HCT116 (cell line): ENCODE measurements around the gene OVOL1. TPM values are rescaled to one million over a fixed set of nuclear protein-coding genes. Genes with fewer than 3 reads are reported as not detected.

Experiments used
- ATAC-seq: fragments of 200-7000 bp; cut with Tn5 transposase; 2 replicates; pipeline ENCODE4 v1.9.1; 2020; ENCODE audit warnings: mild to moderate bottlenecking, moderate library complexity
- BruUV-seq: library from RNA; stranded (reverse); fragments of 400-500 nt; replicated peaks from 2 replicates; lab custom pipeline; 2021; lab: Mats Ljungman, UMichigan
- CTCF ChIA-PET: fragments of 300-600 bp; sonication (Branson Sonifier 250); formaldehyde crosslinking; loops from one replicate; lab custom pipeline; 2021; ENCODE audit warnings: antibody characterized with exemption; lab: Charles Lee
- POLR2A ChIA-PET: fragments of 300-600, 350-600 bp; sonication (Branson Sonifier 250); formaldehyde crosslinking; loops from one replicate; lab custom pipeline; 2021; ENCODE audit warnings: antibody characterized with exemption; lab: Charles Lee
- RAD21 ChIA-PET, 2 experiments: fragments of 300-600 bp; sonication (Branson Sonifier 250); formaldehyde crosslinking; loops; one replicate each; lab custom pipeline; 2023; ENCODE audit warnings: low total read pairs in 2 of 2; ENCODE audit not compliant: uncharacterized antibody in 2 of 2, unreplicated experiment in 2 of 2, low non-redundant PET in 1 of 2; lab: Charles Lee
- DNase-seq: peaks from one replicate; pipeline ENCODE4 v3.0.0-alpha.2; 2010; ENCODE audit warnings: low read depth, low spot score
- H2AFZ ChIP-seq: fragments of 200-600 bp; shearing (Covaris generic), sonication (generic); 2 replicates; pipeline ENCODE4 v1.6.1; 2017; ENCODE audit warnings: low read depth, mixed run types, mixed read lengths, antibody characterized with exemption, low read length; ENCODE audit not compliant: poor library complexity, severe bottlenecking
- H3K27ac ChIP-seq: 2 replicates; pipeline ENCODE4 v1.5.1; 2012; ENCODE audit warnings: low read depth, low read length
- H3K27me3 ChIP-seq: fragments of 200-600 bp; sonication (generic); 2 replicates; pipeline ENCODE4 v1.6.1; 2016; ENCODE audit warnings: mixed run types, low read length, mixed read lengths; ENCODE audit not compliant: insufficient read depth
- H3K36me3 ChIP-seq, 2 experiments: fragments of 200-500 bp in 1 of 2; fragments of 200-600 bp in 1 of 2; sonication (Bioruptor generic) in 1 of 2; sonication (generic) in 1 of 2; 2 replicates each; pipeline versions ENCODE4 v1.5.1 to v1.6.1; 2014 to 2016; ENCODE audit warnings: low read length in 2 of 2, inconsistent platforms in 1 of 2, mixed read lengths in 1 of 2, mixed run types in 1 of 2; ENCODE audit not compliant: insufficient read depth in 2 of 2, control insufficient read depth in 1 of 2
- H3K4me1 ChIP-seq, 2 experiments: fragments of 200-600 bp in 1 of 2; sonication (generic) in 1 of 2; 2 replicates each; pipeline versions ENCODE4 v1.5.1 to v1.6.1; 2012 to 2017; ENCODE audit warnings: low read length in 2 of 2, inconsistent platforms in 1 of 2, mild to moderate bottlenecking in 1 of 2, mixed read lengths in 1 of 2, mixed run types in 1 of 2, moderate library complexity in 1 of 2; ENCODE audit not compliant: insufficient read depth in 2 of 2, control insufficient read depth in 1 of 2
- H3K4me2 ChIP-seq: fragments of 200-600 bp; sonication (generic); 2 replicates; pipeline ENCODE4 v1.6.1; 2017; ENCODE audit warnings: mixed run types, low read length, mixed read lengths
- H3K4me3 ChIP-seq, 2 experiments: fragments of 200-600 bp in 1 of 2; sonication (generic) in 1 of 2; replicated peaks in 1 of 2; 2 replicates each; pipeline ENCODE4 v1.5.1; 2011 to 2016; ENCODE audit warnings: low read length in 2 of 2, control low read depth in 1 of 2, low read depth in 1 of 2, mild to moderate bottlenecking in 1 of 2, mixed read lengths in 1 of 2, mixed run types in 1 of 2
- H3K79me2 ChIP-seq: fragments of 200-600 bp; sonication (generic); 2 replicates; pipeline ENCODE4 v1.6.1; 2017; ENCODE audit warnings: mild to moderate bottlenecking, mixed run types, low read length, moderate library complexity, mixed read lengths; ENCODE audit not compliant: insufficient read depth
- H3K9ac ChIP-seq: fragments of 200-600 bp; sonication (generic); 2 replicates; pipeline ENCODE4 v1.6.1; 2016; ENCODE audit warnings: low read length, mixed read lengths
- H3K9me2 ChIP-seq: fragments of 200-600 bp; sonication (generic), shearing (Covaris generic); 2 replicates; pipeline ENCODE4 v1.6.1; 2017; ENCODE audit warnings: mixed run types, mild to moderate bottlenecking, moderate library complexity; ENCODE audit not compliant: insufficient read depth
- H3K9me3 ChIP-seq, 2 experiments: fragments of 200-500 bp in 1 of 2; fragments of 200-600 bp in 1 of 2; sonication (Bioruptor generic) in 1 of 2; sonication (generic) in 1 of 2; 2 replicates each; pipeline ENCODE4 v1.6.1; 2014 to 2017; ENCODE audit warnings: low read length in 2 of 2, mixed read lengths in 2 of 2, inconsistent platforms in 1 of 2, low read depth in 1 of 2, mild to moderate bottlenecking in 1 of 2, mixed run types in 1 of 2, moderate library complexity in 1 of 2; ENCODE audit not compliant: control insufficient read depth in 1 of 2, insufficient read depth in 1 of 2
- H4K20me1 ChIP-seq: fragments of 200-600 bp; sonication (generic), shearing (Covaris generic); 2 replicates; pipeline ENCODE4 v1.6.1; 2017; ENCODE audit warnings: mixed run types, mild to moderate bottlenecking, moderate library complexity; ENCODE audit not compliant: insufficient read depth
- CEBPB ChIP-seq: IDR thresholded peaks from 2 replicates; pipeline ENCODE4 v1.6.1; 2012; ENCODE audit warnings: low read depth
- CTCF ChIP-seq, 3 experiments: fragments of 200-600 bp in 1 of 3; sonication (generic) in 1 of 3; IDR thresholded peaks in 2 of 3; conservative IDR thresholded peaks in 1 of 3; 2 replicates each; pipeline ENCODE4 v1.5.1; 2012 to 2017; ENCODE audit warnings: low read depth in 2 of 3, low read length in 2 of 3, antibody characterized with exemption in 1 of 3, borderline replicate concordance in 1 of 3, control low read depth in 1 of 3, mild to moderate bottlenecking in 1 of 3, mixed read lengths in 1 of 3, mixed run types in 1 of 3, moderate library complexity in 1 of 3; ENCODE audit not compliant: insufficient read depth in 1 of 3
- EZH2 ChIP-seq: fragments of 200-600 bp; sonication (generic); IDR thresholded peaks from 2 replicates; pipeline ENCODE4 v1.6.1; 2017; ENCODE audit warnings: antibody characterized with exemption, mixed run types
- FOSL1 ChIP-seq: IDR thresholded peaks from 2 replicates; pipeline ENCODE4 v1.6.1; 2012; ENCODE audit warnings: low read depth
- JUND ChIP-seq: IDR thresholded peaks from 2 replicates; pipeline ENCODE4 v1.6.1; 2012
- MAX ChIP-seq: IDR thresholded peaks from 2 replicates; pipeline ENCODE4 v1.6.1; 2012
- POLR2AphosphoS5 ChIP-seq: IDR thresholded peaks from 2 replicates; pipeline ENCODE4 v1.6.1; 2011; ENCODE audit warnings: mild to moderate bottlenecking, low read depth, low read length, moderate library complexity
- RAD21 ChIP-seq: IDR thresholded peaks from 2 replicates; pipeline ENCODE4 v1.6.1; 2012; ENCODE audit warnings: low read depth, mild to moderate bottlenecking
- REST ChIP-seq: IDR thresholded peaks from 2 replicates; pipeline ENCODE4 v1.6.1; 2012; ENCODE audit warnings: low read depth
- SIN3A ChIP-seq: IDR thresholded peaks from 2 replicates; pipeline ENCODE4 v1.6.1; 2012; ENCODE audit warnings: low read depth
- SRF ChIP-seq: IDR thresholded peaks from 2 replicates; pipeline ENCODE4 v1.6.1; 2012; ENCODE audit warnings: low read depth
- TCF7L2 ChIP-seq: IDR thresholded peaks from 2 replicates; pipeline ENCODE4 v1.7.0; 2011; ENCODE audit warnings: borderline replicate concordance, inconsistent platforms; ENCODE audit not compliant: insufficient read depth, insufficient read length; ENCODE audit errors: extremely low read depth
- ZBTB33 ChIP-seq: IDR thresholded peaks from 2 replicates; pipeline ENCODE4 v1.6.1; 2011; ENCODE audit warnings: mild to moderate bottlenecking, low read length, moderate library complexity; ENCODE audit not compliant: insufficient replicate concordance; ENCODE audit errors: extremely low read depth
- ZFX ChIP-seq: fragments of 450-650 bp; IDR thresholded peaks from 2 replicates; pipeline ENCODE4 v1.6.1; 2017
- intact Hi-C: fragments of 100-400 bp; cut with micrococcal nuclease; formaldehyde crosslinking; loops from 2 replicates; pipeline ENCODE4 v1.10.0; 2022
- total RNA-seq: library from RNA; stranded (reverse); gene quantifications from one replicate; pipeline ENCODE4 v1.2.1, GENCODE V29; 2021; ENCODE audit not compliant: unreplicated experiment

The OVOL1 gene
- total RNA-seq, 1 experiment from 2014 or later: 14.7 TPM

- no peaks in the 10 kb centered on the region for H3K36me3 ChIP-seq
- H3K27ac ChIP-seq: no peak overlapping the region
- ATAC-seq (no peak), DNase-seq (no peak)
- no peaks in the 10 kb centered on the region for H4K20me1 ChIP-seq
- no peak overlapping the region for H3K9ac ChIP-seq
- H3K4me2 ChIP-seq: no peak overlapping the region
- H3K4me3 ChIP-seq: no peak overlapping the region
- H3K9me3 ChIP-seq: no peaks in the 10 kb centered on the region
- ChIA-PET CTCF (interaction anchor here (2.2 kb wide), 1 partner anchor 27 kb away, joined by 9 read pairs; the partner anchor contains the start of gene AP5B1), RAD21 (no interaction called here), POLR2A (interaction anchor here (0.9 kb wide), 1 partner anchor 17 kb away, joined by 3 read pairs; no protein-coding TSS in a partner anchor)
- no peaks in the 10 kb centered on the region for H3K9me2 ChIP-seq
- no peak overlapping the region for H2AFZ ChIP-seq
- H3K79me2 ChIP-seq: no peaks in the 10 kb centered on the region
- intact Hi-C loops: no loop called here
- BruUV-seq: no TSS peak
- TF ChIP-seq RAD21 (no peak), CTCF (IDR thresholded peaks at IDR 0.05 in 2 of 3, conservative IDR thresholded peaks at IDR 0.05 in 1 of 3; ENCODE audit: borderline replicate concordance in 1 of 3, insufficient read depth in 1 of 3, low read depth in 2 of 3, low read length in 2 of 3) (no peak), TCF7L2 (no peak), EZH2 (no peak), MAX (no peak), FOSL1 (no peak), CEBPB (no peak), SIN3A (no peak), ZBTB33 (no peak), JUND (no peak), REST (no peak), SRF (no peak), ZFX (no peak), POLR2AphosphoS5 (no peak)
- no peaks in the 10 kb centered on the region for H3K4me1 ChIP-seq
- no peaks in the 10 kb centered on the region for H3K27me3 ChIP-seq
These were observed 20.1 kb downstream of the OVOL1 start for GRCh38 chr11:65806979-65807378.
